A673 (cell line): ENCODE data around the gene DISP3. TPM values are rescaled to one million over a fixed set of nuclear protein-coding genes. Genes with fewer than 3 reads are reported as not detected.

ENCODE experiments used
- BruUV-seq: library from RNA; stranded (reverse); fragments of 400-500 nt; replicated peaks from 2 replicates; lab custom pipeline; 2021; lab: Mats Ljungman, UMichigan
- CTCF ChIA-PET: fragments of 300-600 bp; sonication (Branson Sonifier 250); formaldehyde crosslinking; loops from one replicate; lab custom pipeline; 2022; ENCODE audit warnings: antibody characterized with exemption; lab: Charles Lee
- POLR2A ChIA-PET: fragments of 300-600 bp; sonication (Branson Sonifier 250); formaldehyde crosslinking; loops from one replicate; lab custom pipeline; 2022; ENCODE audit warnings: antibody characterized with exemption; ENCODE audit not compliant: low non-redundant PET; lab: Charles Lee
- DNase-seq: peaks from one replicate; pipeline ENCODE4 v3.0.0-alpha.2; 2015; ENCODE audit warnings: low spot score
- H3K27ac ChIP-seq: fragments of 200-600 bp; sonication (generic); 2 replicates; pipeline ENCODE4 v1.5.1; 2016; ENCODE audit warnings: mixed run types, low read depth, mild to moderate bottlenecking, mixed read lengths, antibody characterized with exemption, low read length; ENCODE audit not compliant: poor library complexity, severe bottlenecking
- H3K27me3 ChIP-seq: fragments of 200-600 bp; sonication (generic); replicated peaks from 2 replicates; pipeline ENCODE4 v1.6.1; 2017; ENCODE audit warnings: mixed run types, low read depth, mild to moderate bottlenecking, mixed read lengths, antibody characterized with exemption, low read length; ENCODE audit not compliant: insufficient read depth, poor library complexity
- H3K36me3 ChIP-seq: fragments of 200-600 bp; sonication (generic); 2 replicates; pipeline ENCODE4 v1.6.1; 2016; ENCODE audit warnings: mixed run types, mild to moderate bottlenecking, mixed read lengths, antibody characterized with exemption, low read length; ENCODE audit not compliant: insufficient read depth, poor library complexity, severe bottlenecking
- H3K4me1 ChIP-seq: fragments of 200-600 bp; sonication (generic); 2 replicates; pipeline ENCODE4 v1.6.1; 2017; ENCODE audit warnings: mixed run types, mild to moderate bottlenecking, mixed read lengths, antibody characterized with exemption, low read length; ENCODE audit not compliant: insufficient read depth, poor library complexity, severe bottlenecking
- H3K4me3 ChIP-seq: fragments of 200-600 bp; sonication (generic); 2 replicates; pipeline ENCODE4 v1.5.1; 2016; ENCODE audit warnings: low read depth, mixed run types, mild to moderate bottlenecking, mixed read lengths, low read length; ENCODE audit not compliant: poor library complexity, severe bottlenecking
- H3K9me3 ChIP-seq: fragments of 200-600 bp; sonication (generic); 2 replicates; pipeline ENCODE4 v1.6.1; 2016; ENCODE audit warnings: mixed run types, low read depth, mild to moderate bottlenecking, mixed read lengths, antibody characterized with exemption, low read length; ENCODE audit not compliant: poor library complexity, severe bottlenecking
- EZH2 ChIP-seq: fragments of 200-600 bp; sonication (generic); IDR thresholded peaks from 2 replicates; pipeline ENCODE4 v1.6.1; 2017; ENCODE audit warnings: borderline replicate concordance, low read depth, mild to moderate bottlenecking, mixed read lengths, antibody characterized with exemption, low read length; ENCODE audit not compliant: poor library complexity, severe bottlenecking
- intact Hi-C: fragments of 100-400 bp; cut with micrococcal nuclease; formaldehyde crosslinking; loops from one replicate; pipeline ENCODE4 v1.10.0; 2022; ENCODE audit not compliant: unreplicated experiment
- total RNA-seq: library from RNA; stranded (reverse); gene quantifications from 2 replicates; pipeline ENCODE4 v1.2.3, GENCODE V29; 2021
- TF ChIP-seq, protein P1 (sequence below): fragments of 300-800, 200-600 bp; sonication (generic); conservative IDR thresholded peaks from 2 replicates; pipeline ENCODE4 v1.5.1; 2017; ENCODE audit warnings: low read depth, mild to moderate bottlenecking, antibody characterized with exemption, low read length, moderate library complexity, mixed read lengths

Gene DISP3
- total RNA-seq, 1 experiment from 2014 or later, result 0.49 TPM

DNA sequence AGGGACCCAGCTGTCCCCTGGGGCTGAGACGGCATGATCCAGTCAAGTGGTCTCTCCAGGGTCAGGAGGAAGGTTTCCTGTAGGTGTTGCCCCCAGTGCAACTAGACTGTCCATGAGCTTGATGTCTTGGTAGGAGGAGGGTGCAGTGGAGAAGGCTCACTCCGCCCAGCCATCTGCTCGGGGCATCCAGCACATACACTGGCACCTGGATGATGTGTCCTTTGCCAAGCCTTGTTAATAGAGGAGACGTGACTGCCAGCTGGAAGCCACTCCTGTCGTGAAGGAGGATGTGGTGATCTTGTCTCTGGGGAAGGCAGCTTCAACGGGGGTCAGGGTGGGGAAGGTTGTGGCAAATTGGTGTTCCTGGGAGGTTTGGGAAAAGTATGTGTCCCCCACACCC, 6.2 kb downstream of the DISP3 start:
- intact Hi-C loops, result no loop called here
- Histone ChIP-seq H3K36me3 (no peaks in the 10 kb centered on the region), H3K27ac (no peak overlapping the region), H3K4me3 (no peak overlapping the region), H3K9me3 (no peaks in the 10 kb centered on the region), H3K27me3 (peaks cover 99% of the 10 kb centered on the region), H3K4me1 (no peaks in the 10 kb centered on the region)
- no peak for TF ChIP-seq EZH2
- TF ChIP-seq, protein P1, sequence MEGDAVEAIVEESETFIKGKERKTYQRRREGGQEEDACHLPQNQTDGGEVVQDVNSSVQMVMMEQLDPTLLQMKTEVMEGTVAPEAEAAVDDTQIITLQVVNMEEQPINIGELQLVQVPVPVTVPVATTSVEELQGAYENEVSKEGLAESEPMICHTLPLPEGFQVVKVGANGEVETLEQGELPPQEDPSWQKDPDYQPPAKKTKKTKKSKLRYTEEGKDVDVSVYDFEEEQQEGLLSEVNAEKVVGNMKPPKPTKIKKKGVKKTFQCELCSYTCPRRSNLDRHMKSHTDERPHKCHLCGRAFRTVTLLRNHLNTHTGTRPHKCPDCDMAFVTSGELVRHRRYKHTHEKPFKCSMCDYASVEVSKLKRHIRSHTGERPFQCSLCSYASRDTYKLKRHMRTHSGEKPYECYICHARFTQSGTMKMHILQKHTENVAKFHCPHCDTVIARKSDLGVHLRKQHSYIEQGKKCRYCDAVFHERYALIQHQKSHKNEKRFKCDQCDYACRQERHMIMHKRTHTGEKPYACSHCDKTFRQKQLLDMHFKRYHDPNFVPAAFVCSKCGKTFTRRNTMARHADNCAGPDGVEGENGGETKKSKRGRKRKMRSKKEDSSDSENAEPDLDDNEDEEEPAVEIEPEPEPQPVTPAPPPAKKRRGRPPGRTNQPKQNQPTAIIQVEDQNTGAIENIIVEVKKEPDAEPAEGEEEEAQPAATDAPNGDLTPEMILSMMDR, result no peak
- ChIA-PET POLR2A (no interaction called here), CTCF (no interaction called here)
- no TSS peak for BruUV-seq
- DNase-seq, result no peak

DNA sequence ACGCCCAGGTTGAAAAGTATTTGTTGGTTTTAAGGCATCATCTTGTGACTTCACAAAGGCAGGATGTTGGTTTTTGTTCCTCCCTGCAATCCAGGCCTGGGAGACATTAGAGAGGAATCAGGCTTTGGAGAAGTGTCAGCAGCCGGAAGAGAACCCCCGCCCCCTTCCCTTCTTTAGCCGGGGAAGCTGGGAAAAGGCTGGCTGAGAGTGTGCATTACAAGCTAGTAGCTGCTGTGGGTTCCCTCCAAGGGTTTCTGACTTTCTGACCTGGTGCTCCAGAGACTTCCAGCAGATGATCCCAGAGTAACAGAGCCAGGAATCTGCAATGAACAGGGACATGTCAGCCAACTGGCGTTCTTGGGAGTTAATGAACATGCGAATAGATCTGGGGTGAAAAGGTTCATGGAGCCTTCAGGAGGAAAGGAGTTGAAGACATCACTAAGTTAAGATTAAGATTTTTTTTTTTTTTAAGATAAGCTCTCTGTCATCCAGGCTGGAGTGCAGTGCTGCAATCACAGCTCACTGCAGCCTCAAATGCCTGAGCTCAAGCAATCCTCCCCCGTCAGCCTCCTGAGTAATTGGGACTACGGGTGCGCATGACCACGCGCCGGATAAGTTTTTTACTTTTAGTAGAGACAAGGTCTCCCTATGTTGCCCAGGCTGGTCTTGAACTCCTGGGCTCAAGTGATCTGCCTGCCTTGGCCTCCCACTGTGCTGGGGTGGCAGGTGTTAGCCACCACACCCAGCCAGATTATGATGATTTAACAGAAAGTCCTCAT, 7.5 kb downstream of the DISP3 start:
- intact Hi-C loops, result no loop called here
- H3K27ac ChIP-seq, result no peak overlapping the region
- no peaks in the 10 kb centered on the region for H3K36me3 ChIP-seq
- no TSS peak for BruUV-seq
- H3K27me3 ChIP-seq, result peaks cover 92% of the 10 kb centered on the region
- POLR2A ChIA-PET, result no interaction called here
- TF ChIP-seq, protein P1, result no peak
- no peak for TF ChIP-seq EZH2
- no peaks in the 10 kb centered on the region for H3K9me3 ChIP-seq
- DNase-seq, result no peak
- no peaks in the 10 kb centered on the region for H3K4me1 ChIP-seq
- H3K4me3 ChIP-seq, result no peak overlapping the region
- CTCF ChIA-PET, result no interaction called here

DNA sequence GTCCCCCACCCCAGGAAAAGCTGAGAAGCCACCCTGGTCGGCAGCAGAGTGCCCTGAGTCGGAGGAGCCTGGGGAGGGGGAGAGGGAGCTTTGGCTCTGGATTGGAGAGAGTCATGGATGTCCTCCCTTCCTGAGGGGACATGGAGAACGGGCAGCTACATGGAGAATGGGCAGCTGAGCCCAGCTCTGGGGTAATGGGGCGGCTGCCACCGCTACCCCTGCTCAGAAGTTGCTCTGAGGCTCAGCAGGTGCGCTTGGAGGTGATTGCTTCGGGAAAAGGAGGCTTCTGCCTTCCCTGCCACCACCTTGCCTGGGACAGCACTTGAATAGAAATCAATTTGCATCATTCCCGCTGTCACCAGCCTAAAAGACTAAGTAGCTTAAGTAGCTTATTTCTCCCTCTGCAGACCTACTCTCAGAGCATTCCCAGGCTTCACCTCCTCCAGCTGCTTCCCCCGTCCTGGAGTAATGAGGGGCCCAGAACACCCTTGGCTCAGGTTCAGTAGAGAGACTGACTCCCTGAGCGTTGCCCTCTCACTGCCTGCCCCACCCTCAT, 8.3 kb downstream of the DISP3 start:
- Histone ChIP-seq H3K27me3 (peaks cover 85% of the 10 kb centered on the region), H3K36me3 (no peaks in the 10 kb centered on the region), H3K27ac (no peak overlapping the region), H3K4me1 (no peaks in the 10 kb centered on the region), H3K9me3 (no peaks in the 10 kb centered on the region), H3K4me3 (no peak overlapping the region)
- no peak for TF ChIP-seq EZH2
- TF ChIP-seq, protein P1, result no peak
- POLR2A ChIA-PET, result no interaction called here
- DNase-seq, result no peak
- BruUV-seq, result no TSS peak
- intact Hi-C loops, result no loop called here
- CTCF ChIA-PET, result no interaction called here
